ENCODE results near the gene DFFB.

DNA sequence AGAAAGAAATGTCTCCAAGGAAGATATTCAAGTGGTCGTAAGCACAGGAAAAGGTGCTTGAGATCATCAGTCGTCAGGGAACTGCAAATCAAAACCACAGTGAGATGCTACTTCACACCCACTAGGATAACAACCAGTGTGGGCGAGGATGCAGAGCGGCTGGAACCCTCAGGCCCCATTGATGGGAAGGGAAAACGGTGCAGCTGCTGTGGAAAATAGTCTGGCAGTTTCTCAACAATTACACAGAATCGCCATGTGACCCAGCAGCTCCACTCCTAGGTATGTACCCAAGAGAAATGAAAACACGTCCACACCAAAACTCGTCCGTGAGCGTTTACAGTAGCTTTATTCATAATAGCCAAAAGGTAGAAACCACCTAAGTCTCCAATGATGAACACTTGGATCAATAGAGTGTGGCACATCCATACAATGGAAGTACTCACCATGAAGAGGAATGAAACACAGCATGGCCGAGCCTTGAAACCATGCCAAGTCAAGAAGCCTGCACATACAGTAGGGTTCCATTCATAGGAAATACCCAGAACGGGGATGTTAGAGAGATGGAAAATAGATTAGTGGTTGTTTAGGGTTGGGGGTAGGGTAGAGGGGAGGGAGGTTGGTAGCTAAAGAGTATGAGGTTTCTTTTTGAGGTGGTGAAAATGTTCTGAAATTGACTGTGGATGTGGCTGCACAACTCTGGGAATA is 6.1 kb downstream of the DFFB start:
- no peak for TF ChIP-seq TCF12 (IDR thresholded peaks at IDR 0.05; ENCODE audit: low read depth)
- no peak for TF ChIP-seq EGR1 (IDR thresholded peaks at IDR 0.05)
- TF ChIP-seq TAF1 (IDR thresholded peaks at IDR 0.05; ENCODE audit: low read depth): no peak
- no peak for TF ChIP-seq EP300 (IDR thresholded peaks at IDR 0.05; ENCODE audit: borderline replicate concordance)
